ENCODE data around the gene POTEJ. TPM values are rescaled to one million over a fixed set of nuclear protein-coding genes. Genes with fewer than 3 reads are reported as not detected.
"Not testable (repeated sequence)": the region's sequence is repeated elsewhere in the genome, so short reads cannot be mapped to it uniquely, and the experiment has no call there.

Gene POTEJ
- total RNA-seq (2014; rRNA removed; shearing (Covaris generic)): not detected in 2 replicates

- DNase-seq (ENCODE audit: low read depth): not testable (repeated sequence)
Measured at GRCh38 chr2:130611140-130611539, at the start of gene POTEJ. TSS of gene POTEJ (plus strand) at chr2:130611440. CDS start at chr2:130611533, 93 bp downstream.

DNA sequence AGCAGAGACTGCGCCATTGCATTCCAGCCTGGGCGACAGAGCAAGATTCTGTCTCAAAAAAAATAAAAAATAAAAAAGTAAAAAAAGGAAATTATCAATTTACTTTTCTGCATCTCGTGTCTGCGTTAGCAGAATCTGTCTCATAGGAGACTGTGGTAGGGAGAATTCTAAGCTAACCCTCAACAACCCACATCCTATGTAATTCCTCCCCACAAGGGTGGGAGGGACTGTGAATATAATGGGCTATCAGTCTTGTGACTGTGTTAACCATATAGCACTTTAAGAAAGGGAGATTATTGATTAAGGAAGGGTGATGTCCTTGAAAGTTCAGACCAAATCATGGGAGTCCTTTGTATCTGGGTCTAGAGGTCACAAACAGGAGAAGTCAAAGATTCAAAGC, 45.1 kb upstream of the POTEJ start:
- not testable (repeated sequence) for DNase-seq (ENCODE audit: low read depth)

GRCh38 chr2:130571929-130572328, 39.3 kb upstream of the POTEJ start:
- not testable (repeated sequence) for DNase-seq (ENCODE audit: low read depth)

DNA sequence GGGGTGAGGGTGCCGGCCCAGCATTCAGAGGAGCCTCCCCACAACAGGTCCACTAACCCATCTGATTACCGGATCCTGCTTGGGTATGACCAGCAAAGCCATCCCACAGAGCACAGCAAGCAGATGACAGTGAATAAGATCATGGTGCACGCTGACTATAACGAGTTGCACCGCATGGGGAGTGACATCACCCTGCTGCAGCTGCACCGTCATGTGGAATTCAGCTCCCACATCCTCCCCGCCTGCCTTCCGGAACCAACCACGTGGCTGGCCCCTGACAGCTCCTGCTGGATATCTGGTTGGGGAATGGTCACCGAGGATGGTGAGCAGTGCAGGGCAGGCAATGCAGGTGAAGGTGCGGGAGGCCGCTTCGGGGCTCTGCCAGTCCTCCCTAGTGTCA, 37.0 kb upstream of the POTEJ start:
- not testable (repeated sequence) for DNase-seq (ENCODE audit: low read depth)

- DNase-seq (ENCODE audit: low read depth): not testable (repeated sequence)
Measured at GRCh38 chr2:130576209-130576784, 34.9 kb upstream of the POTEJ start.

DNA sequence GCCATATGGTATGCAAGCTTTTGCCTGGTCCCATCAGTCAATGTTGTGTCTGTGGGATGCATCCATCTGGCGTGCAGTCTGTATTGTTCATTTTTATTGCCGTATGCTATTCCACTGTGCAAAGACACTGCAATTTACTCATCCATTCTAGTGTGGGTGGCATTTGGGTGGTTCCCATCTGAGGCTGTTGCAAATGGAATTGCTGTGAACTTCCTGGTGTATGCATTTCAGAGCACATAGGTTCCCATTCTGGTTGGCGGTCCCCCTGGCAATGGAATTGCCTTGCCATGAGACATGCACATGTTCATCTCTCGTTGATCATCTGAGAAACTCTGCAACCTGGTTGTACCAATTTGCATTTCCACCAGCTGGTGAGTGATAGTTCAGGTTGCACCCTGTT, 33.7 kb upstream of the POTEJ start:
- DNase-seq (ENCODE audit: low read depth): not testable (repeated sequence)

DNA sequence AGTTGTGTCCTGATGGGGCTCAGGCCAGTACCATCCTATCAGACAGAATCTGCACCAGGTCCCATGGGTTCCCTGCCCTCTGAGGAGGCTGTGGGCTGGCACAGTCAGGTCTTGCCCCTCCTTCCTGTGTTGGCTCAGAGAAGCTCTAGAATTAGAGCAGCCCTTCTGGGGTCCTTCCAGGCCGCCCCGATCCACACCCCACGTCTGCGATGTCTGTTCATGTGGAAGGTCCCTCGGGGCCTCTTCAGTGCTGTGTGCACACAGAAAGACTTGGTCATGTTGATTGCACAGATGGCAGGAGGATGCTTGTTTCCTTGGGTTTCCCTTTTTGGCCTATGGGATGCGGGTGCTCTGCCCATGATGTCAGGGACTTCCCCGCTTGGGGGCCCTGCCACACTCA, 32.1 kb upstream of the POTEJ start:
- not testable (repeated sequence) for DNase-seq (ENCODE audit: low read depth)

GRCh38 chr2:130581491-130581890, 29.7 kb upstream of the POTEJ start:
- not testable (repeated sequence) for DNase-seq (ENCODE audit: low read depth)

DNA sequence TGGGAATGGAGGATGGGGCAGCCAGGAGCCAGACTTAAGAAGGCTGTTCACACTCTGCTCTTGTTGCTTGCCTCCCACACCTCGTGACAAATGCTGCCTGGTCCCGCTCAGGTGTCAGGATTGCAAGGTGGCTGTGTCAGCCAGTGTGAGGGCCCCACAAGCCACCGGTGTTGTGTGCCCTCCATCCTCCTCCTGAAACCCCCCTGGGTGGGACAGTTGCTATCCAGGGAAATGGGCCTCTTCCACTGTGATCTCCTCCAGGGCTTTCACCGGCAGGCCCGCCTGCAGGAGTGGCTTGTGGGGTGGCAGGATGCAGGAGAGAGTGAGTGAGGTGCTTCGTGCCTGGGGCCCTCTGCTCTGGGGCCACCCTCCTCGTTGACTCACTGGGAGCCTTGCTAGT, 28.3 kb upstream of the POTEJ start:
- DNase-seq (ENCODE audit: low read depth): not testable (repeated sequence)

DNA sequence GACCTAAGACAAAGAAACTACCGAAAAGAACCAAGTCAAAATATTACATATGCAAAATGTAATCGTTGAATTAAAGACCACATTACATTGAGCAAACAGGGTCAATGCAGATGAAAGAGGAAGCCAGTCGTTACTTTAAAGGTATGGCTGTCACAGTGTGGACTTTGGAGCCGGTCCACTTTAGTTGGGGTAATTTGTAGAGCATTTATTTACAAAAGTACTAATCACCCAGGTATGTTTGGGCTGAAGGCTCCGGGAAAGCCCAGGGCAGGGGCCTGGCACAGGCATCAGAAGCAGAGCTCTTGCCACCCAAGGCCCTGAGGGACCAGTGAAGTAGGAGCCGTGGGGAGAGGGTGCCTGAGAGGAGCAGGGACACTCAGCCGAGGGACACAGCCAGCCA, 27.7 kb upstream of the POTEJ start:
- DNase-seq (ENCODE audit: low read depth): not testable (repeated sequence)

GRCh38 chr2:130584726-130585125, 26.5 kb upstream of the POTEJ start:
- not testable (repeated sequence) for DNase-seq (ENCODE audit: low read depth)

DNA sequence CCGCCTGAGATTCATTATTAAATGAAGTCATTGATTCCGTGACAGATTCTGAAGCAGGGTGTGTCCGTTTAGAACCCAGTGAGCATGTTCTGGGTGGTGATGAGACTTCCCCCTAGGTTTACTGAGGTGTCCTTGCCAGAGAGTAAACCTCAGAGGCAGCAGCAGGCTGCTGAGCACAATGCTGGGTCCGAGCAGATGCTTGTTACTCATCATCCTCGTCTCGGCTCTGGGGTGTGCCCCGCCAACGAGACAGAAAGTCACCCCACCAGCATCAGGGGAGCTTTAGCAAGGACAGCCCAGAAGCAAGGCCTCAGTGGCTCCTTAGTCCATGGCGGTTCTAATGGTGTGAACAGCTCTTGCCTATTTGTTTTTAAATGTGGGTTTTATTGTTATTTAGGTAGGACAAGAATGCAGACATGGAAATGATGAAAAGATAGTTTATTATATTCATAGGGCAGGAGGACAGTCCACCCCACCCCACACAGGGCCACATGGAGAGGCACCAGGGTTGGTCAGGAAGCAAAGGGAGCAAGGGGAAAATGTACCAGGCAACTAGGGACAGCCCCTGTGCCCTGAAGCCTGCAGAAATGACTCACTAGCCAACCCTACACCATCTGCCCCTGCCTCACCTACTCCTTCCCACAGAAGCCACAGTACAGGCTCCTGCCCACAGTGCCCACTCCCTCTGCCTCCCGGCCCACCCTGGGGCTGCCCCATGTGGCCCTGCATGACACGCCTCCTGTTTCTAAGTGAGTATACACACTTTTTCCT, 22.4 kb upstream of the POTEJ start:
- DNase-seq (ENCODE audit: low read depth): not testable (repeated sequence)

- not testable (repeated sequence) for DNase-seq (ENCODE audit: low read depth)
Measured at GRCh38 chr2:130590170-130590841, 20.9 kb upstream of the POTEJ start.

GRCh38 chr2:130590842-130591359, 20.3 kb upstream of the POTEJ start:
- not testable (repeated sequence) for DNase-seq (ENCODE audit: low read depth)

- not testable (repeated sequence) for DNase-seq (ENCODE audit: low read depth)
Measured at GRCh38 chr2:130592791-130593414, 18.3 kb upstream of the POTEJ start.

DNA sequence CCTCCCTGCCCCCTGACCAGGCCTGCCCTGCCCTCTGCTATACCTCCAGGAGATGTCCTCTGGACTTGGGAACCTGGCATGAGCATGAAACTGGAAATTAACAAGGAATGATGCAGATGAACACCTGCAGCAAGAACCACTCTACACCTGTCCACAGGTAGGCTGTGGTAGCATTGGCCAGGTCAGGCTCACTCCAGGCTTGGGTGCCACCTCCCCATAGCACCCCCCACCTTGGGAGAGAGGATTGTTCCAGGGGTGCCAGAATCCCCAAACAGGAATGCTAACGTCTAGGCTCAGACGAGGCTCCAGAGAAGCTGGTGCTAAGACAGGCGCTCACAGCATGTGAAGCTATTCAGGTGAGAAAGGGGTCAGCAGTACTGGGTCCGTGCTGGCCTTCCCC, 17.2 kb upstream of the POTEJ start:
- not testable (repeated sequence) for DNase-seq (ENCODE audit: low read depth)

- not testable (repeated sequence) for DNase-seq (ENCODE audit: low read depth)
Measured at GRCh38 chr2:130596757-130597156, 14.5 kb upstream of the POTEJ start.

DNA sequence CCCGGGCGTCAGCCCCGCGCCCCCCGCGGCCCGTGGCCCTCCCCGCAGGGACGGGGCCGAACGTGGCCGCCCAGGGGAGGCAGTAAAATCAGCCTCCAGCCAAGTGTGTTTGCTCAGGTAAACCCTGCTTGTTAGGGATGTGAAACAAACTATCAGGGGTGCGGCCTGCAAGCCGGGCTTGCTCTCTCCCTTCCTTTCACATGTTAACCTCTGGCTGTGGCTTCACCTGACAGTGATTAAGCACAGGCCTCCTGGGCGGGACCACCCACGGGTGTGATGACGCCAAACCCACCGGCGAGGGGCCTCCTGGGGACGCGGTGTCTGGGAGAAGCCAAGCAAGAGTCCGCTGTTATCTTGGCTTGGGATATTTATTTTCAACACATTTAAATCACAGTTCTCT, 13.2 kb upstream of the POTEJ start:
- not testable (repeated sequence) for DNase-seq (ENCODE audit: low read depth)

- DNase-seq (ENCODE audit: low read depth): not testable (repeated sequence)
Measured at GRCh38 chr2:130598463-130598862, 12.8 kb upstream of the POTEJ start.

- DNase-seq (ENCODE audit: low read depth): not testable (repeated sequence)
Measured at GRCh38 chr2:130599393-130599792, 11.8 kb upstream of the POTEJ start, which contains the start of gene CFC1. TSS of gene CFC1 (minus strand) at chr2:130599575. CDS start at chr2:130599287, 288 bp downstream.

- not testable (repeated sequence) for DNase-seq (ENCODE audit: low read depth)
Measured at GRCh38 chr2:130599926-130600325, 11.3 kb upstream of the POTEJ start.
